Gastroesophageal sphincter (tissue), 4 donors: ENCODE results near the gene UBAP1L. TPM values are rescaled to one million over a fixed set of nuclear protein-coding genes. Genes with fewer than 3 reads are reported as not detected.
"Not testable (repeated sequence)": the region's sequence is repeated elsewhere in the genome, so short reads cannot be mapped to it uniquely, and the experiment has no call there.

ENCODE experiments used
- ATAC-seq: fragments of 150-250 bp; one replicate; pipeline ENCODE4 v1.9.1; 2016; ENCODE audit warnings: mild to moderate bottlenecking, moderate library complexity
- H3K27ac ChIP-seq, 4 donors: fragments of 200-600 bp; sonication (generic) in 3 of 4; 1 replicate in 3 of 4; 2 replicates in 1 of 4; pipeline ENCODE4 v1.5.1; 2016 to 2019
- H3K27me3 ChIP-seq: fragments of 200-600 bp; sonication (generic); one replicate; pipeline ENCODE4 v1.5.1; 2019
- H3K36me3 ChIP-seq, 2 donors: fragments of 200-600 bp; sonication (generic); one replicate each; pipeline ENCODE4 v1.5.1; 2019; ENCODE audit warnings: control low read depth in 1 of 2
- H3K4me1 ChIP-seq, 3 donors: fragments of 200-600 bp; sonication (generic); 1 replicate in 2 of 3; 2 replicates in 1 of 3; pipeline ENCODE4 v1.5.1; 2016 to 2019; ENCODE audit warnings: control low read depth in 2 of 3
- H3K4me3 ChIP-seq, 2 donors: fragments of 200-600 bp; sonication (generic); one replicate each; pipeline ENCODE4 v1.5.1; 2019; ENCODE audit warnings: mild to moderate bottlenecking in 1 of 2, moderate library complexity in 1 of 2
- H3K9me3 ChIP-seq, 3 donors: fragments of 200-600 bp; sonication (generic); one replicate each; pipeline ENCODE4 v1.5.1; 2017 to 2019; ENCODE audit warnings: control low read depth in 2 of 3
- EP300 ChIP-seq: sonication (generic); formaldehyde crosslinking; IDR thresholded peaks from one replicate; pipeline ENCODE4 v1.6.1; 2017; ENCODE audit warnings: antibody characterized with exemption, mild to moderate bottlenecking
- POLR2A ChIP-seq, 2 donors: fragments of 450-650 bp; IDR thresholded peaks; one replicate each; pipeline ENCODE4 v1.6.1; 2017; ENCODE audit warnings: antibody characterized with exemption in 2 of 2, mild to moderate bottlenecking in 2 of 2, moderate library complexity in 1 of 2
- POLR2AphosphoS5 ChIP-seq: sonication (generic); formaldehyde crosslinking; IDR thresholded peaks from one replicate; pipeline ENCODE4 v1.6.1; 2017; ENCODE audit warnings: antibody characterized with exemption
- whole genome bisulfite sequencing, 2 donors: methylation state at CpG; one replicate each; pipeline ENCODE4 v1.1.5; 2018; ENCODE audit warnings: low coverage in 1 of 2; 5-methylcytosine and 5-hydroxymethylcytosine counted together
- total RNA-seq, 4 donors: library from RNA; depleted of rRNA; stranded (reverse); fragments of >200 nt; gene quantifications; one replicate each; pipeline ENCODE4 v1.1.0, GENCODE V29; 2016
- TF ChIP-seq, protein P1 (sequence below), 4 experiments: fragments of 200-600 bp in 2 of 4; fragments of 450-650 bp in 2 of 4; sonication (generic) in 1 of 4; IDR thresholded peaks; one replicate each; pipeline ENCODE4 v1.5.1; 2017 to 2019; ENCODE audit warnings: antibody characterized with exemption in 4 of 4, mild to moderate bottlenecking in 2 of 4, moderate library complexity in 2 of 4

The UBAP1L gene
- total RNA-seq, 4 donors from 2014 or later, result 0.12 to 7.5 (median 3.0) TPM

GRCh38 chr15:65096481-65097385 is 18.3 kb downstream of the UBAP1L start:
- no peak for ATAC-seq
- Histone ChIP-seq H3K36me3 (peaks cover 0 to 36% of the 10 kb centered on the region in 2 donors), H3K9me3 (no peaks in the 10 kb centered on the region), H3K4me3 (no peak overlapping the region), H3K27me3 (no peaks in the 10 kb centered on the region), H3K27ac (peak overlapping the region in 3 of 4 donors; percentile 88 to 98 (median 89)), H3K4me1 (peaks cover 4 to 69% (median 21%) of the 10 kb centered on the region in 3 donors)
- 57 to 83% methylated on average over 1 to 2 of the region's 6 CpGs for WGBS, 2 donors
- no peak for TF ChIP-seq POLR2A (IDR thresholded peaks at IDR 0.05)
- TF ChIP-seq, protein P1, sequence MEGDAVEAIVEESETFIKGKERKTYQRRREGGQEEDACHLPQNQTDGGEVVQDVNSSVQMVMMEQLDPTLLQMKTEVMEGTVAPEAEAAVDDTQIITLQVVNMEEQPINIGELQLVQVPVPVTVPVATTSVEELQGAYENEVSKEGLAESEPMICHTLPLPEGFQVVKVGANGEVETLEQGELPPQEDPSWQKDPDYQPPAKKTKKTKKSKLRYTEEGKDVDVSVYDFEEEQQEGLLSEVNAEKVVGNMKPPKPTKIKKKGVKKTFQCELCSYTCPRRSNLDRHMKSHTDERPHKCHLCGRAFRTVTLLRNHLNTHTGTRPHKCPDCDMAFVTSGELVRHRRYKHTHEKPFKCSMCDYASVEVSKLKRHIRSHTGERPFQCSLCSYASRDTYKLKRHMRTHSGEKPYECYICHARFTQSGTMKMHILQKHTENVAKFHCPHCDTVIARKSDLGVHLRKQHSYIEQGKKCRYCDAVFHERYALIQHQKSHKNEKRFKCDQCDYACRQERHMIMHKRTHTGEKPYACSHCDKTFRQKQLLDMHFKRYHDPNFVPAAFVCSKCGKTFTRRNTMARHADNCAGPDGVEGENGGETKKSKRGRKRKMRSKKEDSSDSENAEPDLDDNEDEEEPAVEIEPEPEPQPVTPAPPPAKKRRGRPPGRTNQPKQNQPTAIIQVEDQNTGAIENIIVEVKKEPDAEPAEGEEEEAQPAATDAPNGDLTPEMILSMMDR (IDR thresholded peaks at IDR 0.05), result no peak
- TF ChIP-seq EP300, result no peak
- no peak for TF ChIP-seq POLR2AphosphoS5

DNA sequence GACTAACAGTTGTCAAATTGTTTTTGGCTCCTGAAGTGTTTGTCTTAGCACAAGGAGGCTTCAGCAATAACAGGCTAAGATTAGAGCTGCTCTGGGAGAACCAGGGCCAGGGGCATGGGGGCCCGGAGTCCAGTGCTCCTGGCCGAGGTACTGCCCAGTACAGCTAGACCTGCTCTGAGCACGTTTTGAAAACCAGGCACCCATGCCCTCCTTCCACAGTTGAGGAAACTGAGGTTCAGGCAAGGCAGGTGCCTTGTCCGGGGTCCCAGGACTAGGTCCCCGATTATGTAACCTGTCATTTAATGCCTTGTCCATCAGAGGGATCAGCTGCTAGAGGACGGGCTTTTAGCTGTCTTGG is 19.3 kb downstream of the UBAP1L start:
- TF ChIP-seq, protein P1 (IDR thresholded peaks at IDR 0.05), result no peak
- TF ChIP-seq POLR2A (IDR thresholded peaks at IDR 0.05) (no peak), EP300 (no peak), POLR2AphosphoS5 (no peak)

GRCh38 chr15:65095011-65095746 is 19.8 kb downstream of the UBAP1L start:
- 43 to 56% methylated on average over 3 to 5 of the region's 5 CpGs for WGBS, 2 donors
- ATAC-seq, result no peak
- Histone ChIP-seq H3K4me3 (no peak overlapping the region), H3K36me3 (peaks cover 0 to 35% of the 10 kb centered on the region in 2 donors), H3K27ac (peak overlapping the region; percentile 73 to 98 (median 88)), H3K4me1 (peaks cover 4 to 71% (median 15%) of the 10 kb centered on the region in 3 donors), H3K9me3 (no peaks in the 10 kb centered on the region), H3K27me3 (no peaks in the 10 kb centered on the region)
- TF ChIP-seq POLR2A (IDR thresholded peaks at IDR 0.05) (no peak), POLR2AphosphoS5 (no peak), EP300 (no peak)
- TF ChIP-seq, protein P1 (IDR thresholded peaks at IDR 0.05), result no peak

More for the DNA sequence above, 19.3 kb downstream of the UBAP1L start:
- H3K9me3 ChIP-seq, result no peaks in the 10 kb centered on the region
- no peak overlapping the region for H3K4me3 ChIP-seq
- no peak for ATAC-seq
- no peaks in the 10 kb centered on the region for H3K27me3 ChIP-seq
- 56% methylated on average over 6 of the region's 6 CpGs; no CpG with 5 or more reads in 1 of the 2 donors for WGBS, 2 donors
- peaks cover 4 to 69% (median 15%) of the 10 kb centered on the region in 3 donors for H3K4me1 ChIP-seq
- H3K27ac ChIP-seq, result peak overlapping the region; percentile 7 to 98 (median 88)
- H3K36me3 ChIP-seq, result peaks cover 0 to 35% of the 10 kb centered on the region in 2 donors

- WGBS, 2 donors, result 43 to 100% methylated on average over 1 to 2 of the region's 14 CpGs
- Histone ChIP-seq H3K4me1 (peaks cover 4 to 78% (median 21%) of the 10 kb centered on the region in 3 donors), H3K9me3 (no peaks in the 10 kb centered on the region), H3K27me3 (no peaks in the 10 kb centered on the region), H3K27ac (peak overlapping the region; percentile 73 to 98 (median 88)), H3K4me3 (no peak overlapping the region), H3K36me3 (peaks cover 0 to 28% of the 10 kb centered on the region in 2 donors)
- peak; percentile 66 for ATAC-seq
- TF ChIP-seq EP300, result no peak
- TF ChIP-seq, protein P1 (IDR thresholded peaks at IDR 0.05), result no peak
- TF ChIP-seq POLR2A (IDR thresholded peaks at IDR 0.05), result peak in 1 of 2 donors; percentile 19
- no peak for TF ChIP-seq POLR2AphosphoS5
Observed at GRCh38 chr15:65094294-65094995, 20.6 kb downstream of the UBAP1L start.

GRCh38 chr15:65093793-65094170 is 21.2 kb downstream of the UBAP1L start:
- WGBS, 2 donors, result 88 to 100% methylated on average over 1 to 9 of the region's 13 CpGs
- peak overlapping the region; percentile 73 to 98 (median 88) for H3K27ac ChIP-seq
- not testable (repeated sequence) for H3K27me3 ChIP-seq, H3K9me3 ChIP-seq, H3K4me3 ChIP-seq, ATAC-seq
- H3K4me1 ChIP-seq, result peaks cover 6 to 85% (median 23%) of the 10 kb centered on the region in 3 donors
- peaks cover 0 to 21% of the 10 kb centered on the region in 2 donors for H3K36me3 ChIP-seq
